Activated T-cell treated with anti-CD3 and anti-CD28 coated beads, Interleukin-2, amount 50 U/mL, for 4 hours (primary cell): ENCODE results near the gene PRSS27. TPM values are rescaled to one million over a fixed set of nuclear protein-coding genes. Genes with fewer than 3 reads are reported as not detected.
A peak's percentile ranks its signal among the peaks of the same experiment; 100 is the strongest.
"Not testable (repeated sequence)": the region's sequence is repeated elsewhere in the genome, so short reads cannot be mapped to it uniquely, and the experiment has no call there.

ENCODE experiments used
- ATAC-seq, 2 donors: fragments of 200-7000 bp; cut with Tn5 transposase; one replicate each; pipeline ENCODE4 v1.10.0; 2021
- DNase-seq: peaks from one replicate; pipeline ENCODE4 v3.0.0-alpha.2; 2020
- H3K27me3 Mint-ChIP-seq: one replicate; pipeline ENCODE4 v1.8.0; 2021; ENCODE audit warnings: low read depth, mixed read lengths
- H3K36me3 Mint-ChIP-seq: one replicate; pipeline ENCODE4 v1.8.0; 2022; ENCODE audit warnings: mixed read lengths; ENCODE audit not compliant: insufficient read depth
- H3K4me1 Mint-ChIP-seq: one replicate; pipeline ENCODE4 v1.8.0; 2021; ENCODE audit warnings: low read depth, mixed read lengths
- H3K4me3 Mint-ChIP-seq: one replicate; pipeline ENCODE4 v1.8.0; 2021; ENCODE audit warnings: mild to moderate bottlenecking, moderate library complexity, mixed read lengths
- H3K9me3 Mint-ChIP-seq: one replicate; pipeline ENCODE4 v1.8.0; 2021; ENCODE audit warnings: mixed read lengths
- total RNA-seq, 3 donors: library from RNA; stranded (reverse); gene quantifications; one replicate each; pipeline ENCODE4 v1.2.1, GENCODE V29; 2021

PRSS27 gene
- total RNA-seq, 3 donors from 2014 or later: 0.76 to 1.2 (median 0.84) TPM

DNA sequence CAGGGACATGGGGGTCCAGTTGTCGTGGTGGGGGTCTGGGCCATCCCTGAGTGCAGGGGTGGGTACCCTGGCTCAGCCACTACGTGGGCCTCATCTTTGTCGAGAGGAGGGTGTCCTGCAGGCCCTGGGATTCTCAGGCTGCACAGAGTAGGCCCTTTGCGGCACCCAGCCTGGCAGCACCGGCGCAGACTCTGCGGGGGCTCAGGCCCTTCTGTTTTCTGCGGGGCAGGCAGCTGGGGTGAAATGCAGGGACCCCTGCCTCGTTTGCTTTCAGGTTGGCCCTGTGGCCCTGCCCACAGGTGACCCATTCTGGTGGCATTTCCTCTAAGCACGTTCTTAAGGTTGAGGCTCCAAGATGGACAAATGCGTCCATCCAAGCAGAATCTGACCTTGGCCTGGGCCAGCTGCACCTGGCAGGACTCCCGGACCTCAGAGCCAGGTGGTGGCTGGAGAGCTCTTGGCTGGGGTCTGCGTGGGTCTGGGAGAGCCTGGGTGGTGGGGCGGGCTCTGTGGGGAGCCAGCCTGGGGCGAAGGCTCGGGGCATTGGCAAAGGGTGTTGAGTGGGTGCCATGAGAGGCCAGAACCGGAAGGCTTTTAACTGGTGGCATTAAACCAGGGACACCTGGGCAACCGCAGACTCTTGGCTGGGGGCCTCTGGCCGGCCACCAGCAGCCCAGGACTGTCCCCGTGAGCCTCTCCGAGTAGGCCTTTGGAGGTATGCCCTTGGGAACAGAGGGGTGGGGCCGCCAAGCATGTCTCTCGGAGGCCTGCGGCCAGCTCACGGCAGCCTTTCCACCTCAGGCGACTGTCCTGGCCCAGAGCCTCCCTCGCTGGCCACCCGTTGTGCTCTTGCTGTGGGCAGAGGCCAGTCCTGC, 16.9 kb downstream of the PRSS27 start:
- ATAC-seq (no peak), DNase-seq (no peak)
- Mint-ChIP-seq H3K36me3 (peaks cover 13% of the 10 kb centered on the region), H3K4me1 (no peaks in the 10 kb centered on the region), H3K4me3 (no peak overlapping the region), H3K27me3 (no peaks in the 10 kb centered on the region), H3K9me3 (no peaks in the 10 kb centered on the region)

- no peak for DNase-seq
- H3K4me1 Mint-ChIP-seq: no peaks in the 10 kb centered on the region
- peaks cover 12% of the 10 kb centered on the region for H3K36me3 Mint-ChIP-seq
- no peak for ATAC-seq
- H3K27me3 Mint-ChIP-seq: no peaks in the 10 kb centered on the region
- no peaks in the 10 kb centered on the region for H3K9me3 Mint-ChIP-seq
- no peak overlapping the region for H3K4me3 Mint-ChIP-seq
These were observed 17.6 kb downstream of the PRSS27 start for GRCh38 chr16:2702438-2702825.

GRCh38 chr16:2701713-2702437, 18.1 kb downstream of the PRSS27 start:
- Mint-ChIP-seq H3K36me3 (peaks cover 15% of the 10 kb centered on the region), H3K4me1 (no peaks in the 10 kb centered on the region), H3K27me3 (no peaks in the 10 kb centered on the region), H3K4me3 (no peak overlapping the region), H3K9me3 (no peaks in the 10 kb centered on the region)
- ATAC-seq (no peak), DNase-seq (no peak)

DNA sequence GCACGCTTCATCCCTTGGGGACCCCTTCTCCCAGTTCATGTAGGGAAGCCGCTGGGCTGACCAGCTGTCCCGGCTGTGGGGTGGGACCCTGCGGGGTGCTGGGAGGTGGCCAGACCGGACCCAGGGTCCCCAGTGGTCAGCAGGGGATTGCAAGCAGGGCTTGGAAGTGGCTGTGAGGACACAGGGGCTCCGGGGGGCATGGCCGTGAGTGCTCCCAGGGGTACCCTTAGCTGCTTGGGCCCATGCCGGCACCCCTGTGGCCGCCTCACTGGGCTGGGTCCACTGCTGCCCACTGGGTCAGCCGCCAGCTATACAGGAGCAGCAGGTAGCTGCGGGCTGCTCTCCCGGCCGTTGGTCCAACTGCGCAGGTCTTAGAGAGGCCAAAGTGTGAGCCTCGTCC, 18.8 kb downstream of the PRSS27 start:
- peaks cover 18% of the 10 kb centered on the region for H3K36me3 Mint-ChIP-seq

GRCh38 chr16:2700786-2701185, 19.2 kb downstream of the PRSS27 start:
- Mint-ChIP-seq H3K27me3 (no peaks in the 10 kb centered on the region), H3K4me1 (no peaks in the 10 kb centered on the region), H3K4me3 (no peak overlapping the region), H3K36me3 (peaks cover 18% of the 10 kb centered on the region), H3K9me3 (no peaks in the 10 kb centered on the region)
- DNase-seq (no peak), ATAC-seq (no peak)

More for the DNA sequence above, 18.8 kb downstream of the PRSS27 start:
- DNase-seq: no peak
- H3K27me3 Mint-ChIP-seq: no peaks in the 10 kb centered on the region
- no peaks in the 10 kb centered on the region for H3K4me1 Mint-ChIP-seq
- no peak for ATAC-seq
- H3K9me3 Mint-ChIP-seq: no peaks in the 10 kb centered on the region
- no peak overlapping the region for H3K4me3 Mint-ChIP-seq

- H3K4me3 Mint-ChIP-seq: no peak overlapping the region
- no peaks in the 10 kb centered on the region for H3K9me3 Mint-ChIP-seq
- no peaks in the 10 kb centered on the region for H3K4me1 Mint-ChIP-seq
- ATAC-seq: no peak
- DNase-seq: no peak
- H3K36me3 Mint-ChIP-seq: peaks cover 18% of the 10 kb centered on the region
- no peaks in the 10 kb centered on the region for H3K27me3 Mint-ChIP-seq
These were observed 20.0 kb downstream of the PRSS27 start for GRCh38 chr16:2699791-2700600.

- peaks cover 18% of the 10 kb centered on the region for H3K36me3 Mint-ChIP-seq
- H3K9me3 Mint-ChIP-seq: no peaks in the 10 kb centered on the region
- H3K4me3 Mint-ChIP-seq: no peak overlapping the region
- ATAC-seq (no peak), DNase-seq (no peak)
- no peaks in the 10 kb centered on the region for H3K27me3 Mint-ChIP-seq
- H3K4me1 Mint-ChIP-seq: no peaks in the 10 kb centered on the region
These were observed 20.9 kb downstream of the PRSS27 start for GRCh38 chr16:2698965-2699750.

DNA sequence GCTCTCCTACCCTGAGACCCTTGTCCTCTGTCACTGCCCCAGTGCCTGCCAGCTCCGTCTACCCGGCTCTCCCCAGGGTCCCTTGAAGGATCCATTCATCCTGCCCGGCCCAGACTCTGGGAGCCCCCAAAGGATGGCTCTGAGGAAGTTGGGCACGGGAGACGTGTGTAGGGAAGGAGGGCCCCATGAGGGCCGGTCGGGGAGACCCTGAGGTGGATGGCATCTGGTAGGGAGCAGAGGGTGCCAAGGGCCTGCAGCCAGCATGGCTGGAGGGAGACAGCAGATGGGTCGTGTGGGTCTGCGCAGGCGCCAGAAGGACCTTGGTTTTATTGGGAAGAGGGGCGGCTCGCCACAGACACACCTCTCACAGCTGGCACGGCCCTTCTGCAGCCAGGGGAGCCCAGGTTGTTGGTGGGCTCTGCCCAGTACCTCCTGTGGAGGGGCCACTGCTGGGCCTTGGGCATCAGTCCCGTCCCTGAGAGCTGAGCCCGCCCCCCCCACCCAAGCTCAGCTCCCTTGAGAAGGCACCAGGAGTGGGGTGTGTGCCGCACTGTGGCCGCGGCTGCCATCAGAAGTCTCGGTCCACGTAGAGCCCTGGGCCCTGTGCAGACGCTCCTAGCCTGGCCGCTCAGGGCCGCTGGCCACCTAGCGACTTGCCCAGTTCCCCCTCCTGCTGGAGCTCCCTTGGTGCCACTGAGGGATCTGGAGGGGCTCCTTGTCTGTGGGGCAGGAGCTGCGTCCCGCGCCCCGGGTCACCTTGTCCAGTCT, 21.7 kb downstream of the PRSS27 start:
- no peak overlapping the region for H3K4me3 Mint-ChIP-seq
- ATAC-seq (no peak), DNase-seq (no peak)
- no peaks in the 10 kb centered on the region for H3K4me1 Mint-ChIP-seq
- peaks cover 18% of the 10 kb centered on the region for H3K36me3 Mint-ChIP-seq
- no peaks in the 10 kb centered on the region for H3K9me3 Mint-ChIP-seq
- no peaks in the 10 kb centered on the region for H3K27me3 Mint-ChIP-seq

DNA sequence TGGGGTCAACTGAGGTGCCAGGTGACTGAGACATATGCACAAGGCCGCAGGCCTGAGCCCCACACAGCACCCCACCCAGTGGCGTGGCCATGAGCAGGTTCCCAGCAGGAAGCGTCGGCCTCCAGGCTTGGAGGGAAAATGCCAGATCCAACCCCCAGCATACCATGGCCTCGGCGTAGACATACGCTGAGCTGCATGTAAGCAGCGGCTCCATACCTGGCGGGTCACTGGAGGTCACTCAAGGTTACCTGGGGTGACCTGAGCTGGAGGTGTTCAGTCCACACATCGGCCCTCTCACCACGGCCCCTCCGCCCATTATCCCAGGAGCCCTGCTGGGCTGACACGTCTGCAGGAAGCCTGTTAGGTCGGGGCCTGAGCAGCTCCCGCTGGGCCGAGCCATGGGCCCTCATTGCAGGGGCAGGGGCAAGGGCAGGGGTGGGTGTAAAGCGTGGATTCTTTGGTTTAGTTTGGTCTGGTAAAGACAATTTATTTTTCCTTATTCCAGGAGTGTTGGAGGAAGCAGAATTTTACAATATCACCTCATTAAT, 22.5 kb downstream of the PRSS27 start:
- Mint-ChIP-seq H3K4me3 (no peak overlapping the region), H3K4me1 (no peaks in the 10 kb centered on the region), H3K27me3 (no peaks in the 10 kb centered on the region), H3K9me3 (no peaks in the 10 kb centered on the region), H3K36me3 (peaks cover 16% of the 10 kb centered on the region)
- no peak for DNase-seq
- ATAC-seq: no peak

- ATAC-seq: peak in 1 of 2 donors; percentile 27
- H3K36me3 Mint-ChIP-seq: peaks cover 11% of the 10 kb centered on the region
- not testable (repeated sequence) for H3K4me3 Mint-ChIP-seq, H3K9me3 Mint-ChIP-seq, H3K4me1 Mint-ChIP-seq, DNase-seq, H3K27me3 Mint-ChIP-seq
These were observed 23.3 kb downstream of the PRSS27 start for GRCh38 chr16:2696601-2697250.

DNA sequence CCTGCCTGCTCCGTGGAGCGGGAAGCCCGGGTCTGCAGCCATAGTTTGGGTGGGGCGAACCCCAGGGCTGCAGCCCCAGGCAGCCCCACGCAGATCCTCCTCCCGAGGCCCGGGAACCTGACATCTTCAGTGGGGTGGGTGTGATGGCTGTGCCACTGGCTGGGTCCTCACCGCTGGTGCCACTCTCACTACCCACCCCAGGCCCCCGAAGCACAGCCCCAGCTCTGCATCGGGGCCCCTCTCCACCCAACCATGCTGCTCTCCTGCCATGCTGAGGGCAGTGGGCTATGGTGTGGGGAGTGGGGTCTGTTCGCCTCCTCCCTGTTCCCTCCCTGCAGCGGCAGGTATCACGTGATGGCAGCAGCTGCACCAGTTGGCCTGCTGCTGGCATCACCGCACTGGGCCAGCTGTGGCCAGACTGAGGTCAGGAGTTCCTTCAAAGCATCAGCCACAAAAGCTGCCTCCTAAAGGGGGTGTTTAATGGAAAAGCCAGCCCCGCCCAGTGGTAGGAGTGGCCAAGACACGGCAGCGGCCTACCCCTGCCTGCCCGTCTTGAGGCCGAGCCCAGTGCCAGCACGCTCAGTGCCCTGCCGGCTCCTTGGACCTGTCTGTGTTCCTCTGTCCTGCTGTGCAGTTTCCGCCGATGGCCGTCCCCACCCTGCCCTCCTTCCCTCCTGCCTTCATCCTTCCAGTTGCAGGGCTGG, 26.9 kb downstream of the PRSS27 start:
- Mint-ChIP-seq H3K4me1 (peaks cover 3% of the 10 kb centered on the region), H3K4me3 (no peak overlapping the region), H3K36me3 (peaks cover 5% of the 10 kb centered on the region), H3K27me3 (no peaks in the 10 kb centered on the region), H3K9me3 (no peaks in the 10 kb centered on the region)
- ATAC-seq (no peak), DNase-seq (no peak)

GRCh38 chr16:2692251-2692947, 27.6 kb downstream of the PRSS27 start:
- DNase-seq (no peak), ATAC-seq (no peak)
- Mint-ChIP-seq H3K27me3 (no peaks in the 10 kb centered on the region), H3K4me3 (no peak overlapping the region), H3K36me3 (peaks cover 5% of the 10 kb centered on the region), H3K9me3 (no peaks in the 10 kb centered on the region), H3K4me1 (peaks cover 9% of the 10 kb centered on the region)
